ENCODE data around the gene ABHD5.

Gene ABHD5

DNA sequence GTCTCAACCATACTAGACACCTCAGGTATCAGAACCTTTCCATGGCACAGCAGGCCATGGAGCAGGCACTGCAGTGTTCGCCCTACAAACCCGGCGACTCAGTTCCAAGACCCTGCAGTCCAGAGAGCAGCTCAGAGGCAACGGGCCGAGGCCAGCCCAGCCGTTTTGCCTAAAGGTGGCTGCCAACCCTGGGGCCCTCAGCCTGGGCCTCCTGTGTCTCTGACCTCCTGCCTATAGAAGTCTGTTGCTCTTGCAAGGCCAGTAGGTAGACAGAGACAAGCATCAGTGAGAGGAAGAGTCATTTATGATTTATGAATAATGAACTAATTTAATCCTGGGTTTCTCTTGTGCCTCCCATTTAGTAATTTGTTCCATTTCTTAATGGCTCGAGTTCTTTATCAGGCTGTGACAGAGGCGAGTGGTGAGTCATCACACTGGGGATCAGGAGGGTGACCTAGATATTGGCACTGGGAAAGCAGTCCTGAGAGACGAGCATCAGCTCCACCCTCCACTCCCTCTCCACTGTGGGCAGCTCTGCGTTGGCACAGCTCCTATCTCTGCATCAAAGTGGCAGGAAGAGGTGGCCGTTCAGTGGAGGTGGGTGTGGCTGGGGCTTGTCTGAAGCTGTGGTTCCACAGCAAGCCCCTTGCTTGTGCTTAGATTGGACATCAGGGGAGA is 79.8 kb downstream of the ABHD5 start:
- TF ChIP-seq FOXP2 (optimal IDR thresholded peaks at IDR 0.05; ENCODE audit: control extremely low read depth, extremely low read length, insufficient read depth), result no peak
- no peak for TF ChIP-seq EZH2 (IDR thresholded peaks at IDR 0.05)
- Histone ChIP-seq H3K27ac (no peak overlapping the region), H3K9ac (ENCODE audit: insufficient read length) (no peak overlapping the region), H3K9me3 (ENCODE audit: low read depth, low read length) (no peaks in the 10 kb centered on the region), H3K36me3 (ENCODE audit: insufficient read depth, low read length) (no peaks in the 10 kb centered on the region), H3K4me3 (no peak overlapping the region)
- DNase-seq (ENCODE audit: low read depth, low spot score), result no peak

DNA sequence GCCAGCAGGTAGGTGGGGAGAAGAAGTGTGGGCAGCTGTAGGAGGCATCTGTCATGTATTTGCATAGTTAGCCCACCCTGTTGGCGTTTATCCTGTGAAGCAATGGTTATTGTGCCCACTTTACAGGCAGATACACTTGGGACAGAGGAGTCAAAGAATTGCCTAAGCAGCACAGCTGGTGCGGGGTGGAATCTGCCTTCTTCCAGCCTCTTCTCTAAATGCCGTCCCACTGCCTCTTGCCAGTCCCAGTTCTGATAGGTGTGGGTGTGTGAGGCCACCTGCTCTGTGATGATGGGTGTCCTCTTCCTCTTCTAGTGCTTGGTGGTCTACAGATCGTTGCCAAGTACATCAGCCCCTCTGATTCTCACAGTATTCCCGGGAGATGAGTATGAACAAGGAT is 80.9 kb downstream of the ABHD5 start:
- no peak overlapping the region for H3K27ac ChIP-seq
- H3K9ac ChIP-seq (ENCODE audit: insufficient read length), result no peak overlapping the region
- TF ChIP-seq FOXP2 (optimal IDR thresholded peaks at IDR 0.05; ENCODE audit: control extremely low read depth, extremely low read length, insufficient read depth) (no peak), EZH2 (IDR thresholded peaks at IDR 0.05) (no peak), POLR2AphosphoS5 (IDR thresholded peaks at IDR 0.05; ENCODE audit: borderline replicate concordance, low read depth, low read length) (no peak)
- no peaks in the 10 kb centered on the region for H3K36me3 ChIP-seq (ENCODE audit: insufficient read depth, low read length)
- no peak for DNase-seq (ENCODE audit: low read depth, low spot score)
- no peak overlapping the region for H3K4me3 ChIP-seq
- H3K9me3 ChIP-seq (ENCODE audit: low read depth, low read length), result no peaks in the 10 kb centered on the region

DNA sequence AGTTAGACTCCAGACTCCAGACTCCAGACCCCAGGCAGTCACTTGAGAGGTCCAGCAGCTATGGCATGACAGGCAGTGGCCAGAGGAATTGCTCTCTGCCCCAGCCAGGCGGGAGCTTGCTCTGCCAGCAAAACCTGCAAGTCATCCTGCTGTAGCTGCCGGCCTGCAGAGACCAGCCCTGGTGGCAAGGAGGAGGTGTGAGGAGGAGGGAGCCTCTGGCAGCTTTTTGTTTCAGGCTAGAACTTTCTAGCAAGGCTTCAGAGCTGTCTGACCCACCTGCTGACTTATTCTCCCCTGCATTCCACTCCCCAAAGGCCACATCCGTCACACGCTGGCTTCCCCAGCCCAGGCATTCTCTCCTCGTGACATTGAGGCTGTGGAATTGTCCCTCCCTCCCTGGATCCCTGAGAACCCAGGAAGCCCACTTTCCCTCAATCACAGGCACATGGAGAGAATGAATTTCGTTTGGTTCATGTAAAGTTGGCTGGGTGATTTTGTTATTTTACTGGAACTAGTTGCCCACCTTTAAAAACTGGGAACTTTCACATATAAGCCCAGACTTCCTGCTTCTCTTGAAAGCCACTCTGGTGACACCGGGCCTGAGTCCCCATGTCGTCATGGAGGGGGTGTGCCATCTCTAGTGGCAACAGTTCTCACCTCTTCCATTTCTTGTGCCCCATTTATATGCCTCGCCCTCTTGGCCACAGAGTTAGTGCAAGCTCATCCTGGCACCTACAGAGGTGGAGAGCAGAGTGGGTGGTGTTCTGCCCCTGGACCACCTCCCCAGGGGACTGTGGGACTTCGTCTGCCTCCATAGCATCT is 82.7 kb downstream of the ABHD5 start:
- H3K36me3 ChIP-seq (ENCODE audit: insufficient read depth, low read length), result no peaks in the 10 kb centered on the region
- no peak for TF ChIP-seq EZH2 (IDR thresholded peaks at IDR 0.05)
- TF ChIP-seq POLR2AphosphoS5 (IDR thresholded peaks at IDR 0.05; ENCODE audit: borderline replicate concordance, low read depth, low read length), result no peak
- no peak for TF ChIP-seq FOXP2 (optimal IDR thresholded peaks at IDR 0.05; ENCODE audit: control extremely low read depth, extremely low read length, insufficient read depth)
- no peak overlapping the region for H3K9ac ChIP-seq (ENCODE audit: insufficient read length)
- H3K9me3 ChIP-seq (ENCODE audit: low read depth, low read length), result no peaks in the 10 kb centered on the region
- H3K4me3 ChIP-seq, result no peak overlapping the region
- no peak overlapping the region for H3K27ac ChIP-seq
- no peak for DNase-seq (ENCODE audit: low read depth, low spot score)

DNA sequence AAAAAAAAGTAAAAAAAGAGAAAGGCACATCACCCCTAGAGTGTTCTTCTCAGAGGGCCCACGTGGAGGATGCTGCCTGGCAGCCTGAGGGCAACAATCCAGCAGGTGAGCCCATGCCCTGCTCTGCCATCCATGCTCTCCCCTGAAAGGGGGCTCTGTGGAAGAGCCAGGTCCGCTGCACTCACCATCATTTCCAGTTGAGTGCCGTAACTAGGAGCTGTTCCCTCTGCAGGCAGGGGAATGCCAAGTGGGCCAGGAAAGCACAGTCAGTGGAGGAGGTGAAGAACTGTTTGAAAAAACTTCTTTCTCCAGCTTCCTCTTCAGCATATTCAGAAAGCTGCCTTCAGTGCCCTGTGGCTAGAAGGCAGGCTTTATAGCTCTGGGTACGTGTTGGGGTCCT is 84.1 kb downstream of the ABHD5 start:
- DNase-seq (ENCODE audit: low read depth, low spot score), result no peak
- H3K4me3 ChIP-seq, result no peak overlapping the region
- no peak overlapping the region for H3K27ac ChIP-seq
- no peaks in the 10 kb centered on the region for H3K9me3 ChIP-seq (ENCODE audit: low read depth, low read length)
- H3K36me3 ChIP-seq (ENCODE audit: insufficient read depth, low read length), result no peaks in the 10 kb centered on the region
- no peak overlapping the region for H3K9ac ChIP-seq (ENCODE audit: insufficient read length)
- TF ChIP-seq POLR2AphosphoS5 (IDR thresholded peaks at IDR 0.05; ENCODE audit: borderline replicate concordance, low read depth, low read length), result no peak
- no peak for TF ChIP-seq EZH2 (IDR thresholded peaks at IDR 0.05)
- no peak for TF ChIP-seq FOXP2 (optimal IDR thresholded peaks at IDR 0.05; ENCODE audit: control extremely low read depth, extremely low read length, insufficient read depth)

DNA sequence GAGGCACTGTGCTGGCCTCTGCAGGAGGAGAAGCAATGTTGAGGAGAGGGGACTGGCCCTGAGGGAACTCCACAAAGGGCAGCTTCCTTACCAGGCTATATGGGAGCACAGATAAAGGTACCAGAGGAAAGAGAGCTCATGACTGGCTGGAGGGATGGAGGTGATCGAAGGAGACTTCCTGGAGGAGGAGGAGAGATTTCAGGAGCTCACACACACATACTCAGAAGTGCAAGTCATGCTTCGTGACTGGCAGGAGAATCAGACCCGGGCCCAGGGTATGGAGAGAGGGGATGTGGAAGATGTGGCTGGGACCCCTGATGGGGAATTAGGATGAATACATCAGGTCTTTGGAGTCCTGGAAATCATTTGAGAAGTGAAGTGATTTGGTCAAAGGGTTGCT is 85.4 kb downstream of the ABHD5 start:
- TF ChIP-seq FOXP2 (optimal IDR thresholded peaks at IDR 0.05; ENCODE audit: control extremely low read depth, extremely low read length, insufficient read depth) (no peak), POLR2AphosphoS5 (IDR thresholded peaks at IDR 0.05; ENCODE audit: borderline replicate concordance, low read depth, low read length) (no peak), EZH2 (IDR thresholded peaks at IDR 0.05) (no peak)
- Histone ChIP-seq H3K27ac (no peak overlapping the region), H3K9me3 (ENCODE audit: low read depth, low read length) (no peaks in the 10 kb centered on the region), H3K36me3 (ENCODE audit: insufficient read depth, low read length) (no peaks in the 10 kb centered on the region), H3K4me3 (no peak overlapping the region), H3K9ac (ENCODE audit: insufficient read length) (no peak overlapping the region)
- DNase-seq (ENCODE audit: low read depth, low spot score), result no peak

DNA sequence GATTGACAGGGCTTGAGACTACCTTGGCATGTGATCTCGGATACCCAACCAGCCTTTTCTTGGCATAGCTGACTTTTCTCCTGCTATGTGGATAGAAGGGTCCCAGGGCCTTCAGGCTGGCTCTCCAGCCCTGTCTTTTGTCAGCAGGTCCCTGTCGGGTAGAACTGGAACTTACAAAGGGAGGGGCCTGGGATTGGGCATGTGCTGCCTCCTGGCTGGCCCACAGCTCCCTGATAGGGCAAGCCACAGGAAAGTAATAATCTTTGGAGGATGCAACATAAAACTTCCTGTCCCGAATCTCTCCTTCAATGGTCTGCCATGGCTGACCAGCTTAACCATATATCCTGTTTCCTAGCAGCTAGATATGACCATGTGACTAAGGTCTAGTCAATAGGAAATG is 89.1 kb downstream of the ABHD5 start:
- Histone ChIP-seq H3K4me3 (no peak overlapping the region), H3K9ac (ENCODE audit: insufficient read length) (no peak overlapping the region), H3K27ac (no peak overlapping the region), H3K9me3 (ENCODE audit: low read depth, low read length) (no peaks in the 10 kb centered on the region), H3K36me3 (ENCODE audit: insufficient read depth, low read length) (no peaks in the 10 kb centered on the region)
- TF ChIP-seq POLR2AphosphoS5 (IDR thresholded peaks at IDR 0.05; ENCODE audit: borderline replicate concordance, low read depth, low read length) (no peak), FOXP2 (optimal IDR thresholded peaks at IDR 0.05; ENCODE audit: control extremely low read depth, extremely low read length, insufficient read depth) (no peak), EZH2 (IDR thresholded peaks at IDR 0.05) (no peak)
- DNase-seq (ENCODE audit: low read depth, low spot score), result no peak

DNA sequence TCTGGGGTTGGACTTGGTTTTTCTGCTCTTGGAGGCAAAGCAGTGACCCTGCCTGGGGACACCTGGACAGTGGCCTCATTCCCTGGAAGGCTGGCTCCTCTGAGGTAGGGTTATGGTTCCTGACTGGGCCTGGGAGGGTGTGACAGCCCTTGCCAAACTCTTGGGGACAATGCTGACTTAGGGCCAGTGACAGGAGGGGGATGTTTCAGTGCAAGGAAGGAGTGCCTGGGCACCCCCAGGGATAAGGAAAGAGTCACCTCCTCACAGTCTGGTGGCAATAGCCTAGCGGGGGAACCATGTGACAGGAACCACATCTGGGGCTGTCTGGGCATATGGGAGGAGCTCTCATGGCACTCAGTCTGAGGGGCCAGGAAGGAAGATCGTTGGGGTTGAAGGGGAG is 91.8 kb downstream of the ABHD5 start:
- H3K36me3 ChIP-seq (ENCODE audit: insufficient read depth, low read length), result no peaks in the 10 kb centered on the region
- H3K4me3 ChIP-seq, result no peak overlapping the region
- DNase-seq (ENCODE audit: low read depth, low spot score), result no peak
- H3K9ac ChIP-seq (ENCODE audit: insufficient read length), result no peak overlapping the region
- TF ChIP-seq FOXP2 (optimal IDR thresholded peaks at IDR 0.05; ENCODE audit: control extremely low read depth, extremely low read length, insufficient read depth), result no peak
- TF ChIP-seq POLR2AphosphoS5 (IDR thresholded peaks at IDR 0.05; ENCODE audit: borderline replicate concordance, low read depth, low read length), result no peak
- H3K27ac ChIP-seq, result no peak overlapping the region
- H3K9me3 ChIP-seq (ENCODE audit: low read depth, low read length), result no peaks in the 10 kb centered on the region

Data from SK-N-MC (cell line).